H9 (cell line): Measurements from ENCODE around the gene JAKMIP1. TPM values are rescaled to one million over a fixed set of nuclear protein-coding genes. Genes with fewer than 3 reads are reported as not detected.

Experiments used
- DNase-seq: peaks from one replicate; pipeline ENCODE4 v3.0.0-alpha.2; 2017
- H2AFZ ChIP-seq: one replicate; pipeline ENCODE4 v1.6.1; 2013; ENCODE audit warnings: mild to moderate bottlenecking, low read length, control low read depth, moderate library complexity
- H2AK5ac ChIP-seq: 2 replicates; pipeline ENCODE4 v1.6.1; 2013; ENCODE audit warnings: low read length, control low read depth, mixed read lengths; ENCODE audit not compliant: insufficient read length
- H2BK120ac ChIP-seq: one replicate; pipeline ENCODE4 v1.6.1; 2013; ENCODE audit warnings: low read depth, mild to moderate bottlenecking, low read length, control low read depth, inconsistent platforms; ENCODE audit not compliant: poor library complexity, severe bottlenecking
- H2BK12ac ChIP-seq: 2 replicates; pipeline ENCODE4 v1.6.1; 2013; ENCODE audit warnings: low read length, control low read depth, mixed read lengths, low read depth; ENCODE audit not compliant: insufficient read length
- H2BK15ac ChIP-seq: 2 replicates; pipeline ENCODE4 v1.6.1; 2013; ENCODE audit warnings: low read depth, low read length, control low read depth
- H2BK20ac ChIP-seq: one replicate; pipeline ENCODE4 v1.6.1; 2013; ENCODE audit warnings: low read depth, mild to moderate bottlenecking, low read length, control low read depth, inconsistent platforms; ENCODE audit not compliant: poor library complexity, severe bottlenecking
- H2BK5ac ChIP-seq: 2 replicates; pipeline ENCODE4 v1.6.1; 2013; ENCODE audit warnings: low read length, control low read depth, mixed read lengths; ENCODE audit not compliant: insufficient read length
- H3K14ac ChIP-seq: 2 replicates; pipeline ENCODE4 v1.6.1; 2013; ENCODE audit warnings: low read length, control low read depth; ENCODE audit not compliant: insufficient read depth
- H3K18ac ChIP-seq: 2 replicates; pipeline ENCODE4 v1.6.1; 2013; ENCODE audit warnings: low read depth, mild to moderate bottlenecking, mixed read lengths, low read length, control low read depth; ENCODE audit not compliant: insufficient read length
- H3K23ac ChIP-seq: 2 replicates; pipeline ENCODE4 v1.6.1; 2013; ENCODE audit warnings: low read length, control low read depth, mixed read lengths, low read depth; ENCODE audit not compliant: insufficient read length
- H3K23me2 ChIP-seq: 2 replicates; pipeline ENCODE4 v1.6.1; 2013; ENCODE audit warnings: low read depth, mild to moderate bottlenecking, mixed read lengths, low read length, control low read depth; ENCODE audit not compliant: insufficient read length, poor library complexity, severe bottlenecking
- H3K27ac ChIP-seq: 2 replicates; pipeline ENCODE4 v1.5.1; 2013; ENCODE audit warnings: low read length, control low read depth, mixed read lengths, low read depth; ENCODE audit not compliant: insufficient read length
- H3K27me3 ChIP-seq: 2 replicates; pipeline ENCODE4 v1.6.1; 2013; ENCODE audit warnings: low read length, control low read depth, inconsistent platforms; ENCODE audit not compliant: insufficient read depth
- H3K4ac ChIP-seq: 2 replicates; pipeline ENCODE4 v1.6.1; 2013; ENCODE audit warnings: low read depth, mild to moderate bottlenecking, control low read depth, inconsistent platforms, low read length, moderate library complexity
- H3K4me1 ChIP-seq: 2 replicates; pipeline ENCODE4 v1.6.1; 2013; ENCODE audit warnings: low read length, control low read depth, inconsistent platforms; ENCODE audit not compliant: insufficient read depth
- H3K4me2 ChIP-seq: 2 replicates; pipeline ENCODE4 v1.6.1; 2013; ENCODE audit warnings: low read length, control low read depth, mixed read lengths; ENCODE audit not compliant: insufficient read length, insufficient read depth
- H3K56ac ChIP-seq: 2 replicates; pipeline ENCODE4 v1.6.1; 2013; ENCODE audit warnings: low read depth, mild to moderate bottlenecking, mixed read lengths, low read length, control low read depth; ENCODE audit not compliant: insufficient read length
- H3K79me1 ChIP-seq: 2 replicates; pipeline ENCODE4 v1.6.1; 2013; ENCODE audit warnings: low read depth, mild to moderate bottlenecking, moderate library complexity, low read length, control low read depth, inconsistent platforms; ENCODE audit not compliant: insufficient read depth, poor library complexity, severe bottlenecking
- H3K79me2 ChIP-seq: 2 replicates; pipeline ENCODE4 v1.6.1; 2013; ENCODE audit warnings: low read length, control low read depth, inconsistent platforms; ENCODE audit not compliant: insufficient read depth
- H3K9ac ChIP-seq: 2 replicates; pipeline ENCODE4 v1.6.1; 2013; ENCODE audit warnings: low read length, control low read depth, mixed read lengths; ENCODE audit not compliant: insufficient read length; ENCODE audit errors: extremely low read depth
- H3K9me3 ChIP-seq: one replicate; pipeline ENCODE4 v1.6.1; 2013; ENCODE audit warnings: low read depth, low read length, inconsistent platforms; ENCODE audit not compliant: control insufficient read depth
- H3T11ph ChIP-seq: one replicate; pipeline ENCODE4 v1.6.1; 2013; ENCODE audit warnings: mild to moderate bottlenecking, low read length, control low read depth, inconsistent platforms
- H4K20me1 ChIP-seq: one replicate; pipeline ENCODE4 v1.6.1; 2013; ENCODE audit not compliant: control insufficient read depth, insufficient read length, insufficient read depth
- H4K5ac ChIP-seq: 2 replicates; pipeline ENCODE4 v1.6.1; 2013; ENCODE audit warnings: low read depth, mild to moderate bottlenecking, mixed read lengths, low read length, control low read depth; ENCODE audit not compliant: insufficient read length
- H4K8ac ChIP-seq: replicated peaks from 2 replicates; pipeline ENCODE4 v1.6.1; 2013; ENCODE audit warnings: low read length, control low read depth, mixed read lengths, low read depth; ENCODE audit not compliant: insufficient read length
- H4K91ac ChIP-seq: 2 replicates; pipeline ENCODE4 v1.6.1; 2013; ENCODE audit warnings: low read depth, mild to moderate bottlenecking, moderate library complexity, mixed read lengths, low read length, control low read depth; ENCODE audit not compliant: insufficient read length
- H3K27ac Mint-ChIP-seq, 3 experiments: 2 replicates in 2 of 3; 3 replicates in 1 of 3; pipeline ENCODE4 v1.8.0; 2020 to 2021; ENCODE audit warnings: mixed read lengths in 3 of 3, mild to moderate bottlenecking in 1 of 3, moderate library complexity in 1 of 3
- H3K27me3 Mint-ChIP-seq: 2 replicates; pipeline ENCODE4 v1.8.0; 2021; ENCODE audit warnings: low read depth, mild to moderate bottlenecking, moderate library complexity, mixed read lengths
- H3K36me3 Mint-ChIP-seq, 3 experiments: 2 replicates in 2 of 3; 3 replicates in 1 of 3; pipeline ENCODE4 v1.8.0; 2020 to 2021; ENCODE audit warnings: low read depth in 3 of 3, mixed read lengths in 3 of 3; ENCODE audit not compliant: insufficient read depth in 1 of 3
- H3K4me1 Mint-ChIP-seq, 2 experiments: 2 replicates each; pipeline ENCODE4 v1.8.0; 2020; ENCODE audit warnings: mixed read lengths in 2 of 2
- H3K4me3 Mint-ChIP-seq, 2 experiments: 2 replicates in 1 of 2; 3 replicates in 1 of 2; pipeline ENCODE4 v1.8.0; 2020 to 2021; ENCODE audit warnings: mild to moderate bottlenecking in 2 of 2, mixed read lengths in 2 of 2, moderate library complexity in 1 of 2
- H3K9me3 Mint-ChIP-seq, 2 experiments: 2 replicates in 1 of 2; 3 replicates in 1 of 2; pipeline ENCODE4 v1.8.0; 2020; ENCODE audit warnings: mild to moderate bottlenecking in 2 of 2, mixed read lengths in 2 of 2, moderate library complexity in 1 of 2
- CTCF ChIP-seq: fragments of 200-600 bp; sonication (generic); conservative IDR thresholded peaks from 3 replicates; pipeline ENCODE4 v1.8.0; 2021; ENCODE audit warnings: antibody characterized with exemption, mild to moderate bottlenecking
- WGBS: extraction: QIAGEN DNeasy Blood & Tissue Kit; methylation state at CpG from one replicate; pipeline ENCODE4 v1.1.7; 2013; ENCODE audit warnings: missing lambda C conversion rate, low lambda C conversion rate, mixed read lengths; ENCODE audit not compliant: insufficient read length; ENCODE audit errors: extremely low coverage; 5-methylcytosine and 5-hydroxymethylcytosine counted together
- total RNA-seq: library from RNA; stranded (reverse); gene quantifications from 2 replicates; pipeline ENCODE4 v1.2.1, GENCODE V29; 2021

The JAKMIP1 gene
- total RNA-seq, 1 experiment from 2014 or later = 1.5 TPM

- H3K9me3 Mint-ChIP-seq = peaks cover 0 to 3% of the 10 kb centered on the region in 2 experiments; a peak in 2 of 5 replicates
These were observed 134.3 kb downstream of the JAKMIP1 start for GRCh38 chr4:6065934-6066590.

More at GRCh38 chr4:6065934-6066590, 134.3 kb downstream of the JAKMIP1 start:
- Histone ChIP-seq H2AFZ (no peak overlapping the region), H3K23me2 (no peaks in the 10 kb centered on the region), H4K91ac (no peak overlapping the region), H2BK12ac (no peak overlapping the region), H3K79me1 (no peaks in the 10 kb centered on the region), H4K5ac (no peak overlapping the region), H4K20me1 (no peaks in the 10 kb centered on the region), H2AK5ac (no peak overlapping the region), H3K27me3 (no peaks in the 10 kb centered on the region), H3K27ac (no peak overlapping the region), H3K14ac (no peak overlapping the region), H3K18ac (no peak overlapping the region), H3K23ac (no peak overlapping the region), H3K9ac (no peak overlapping the region), H3T11ph (no peak overlapping the region), H3K4ac (no peak overlapping the region), H3K4me1 (no peaks in the 10 kb centered on the region), H3K4me2 (no peak overlapping the region), H4K8ac (no peak overlapping the region), H2BK15ac (no peak overlapping the region), H3K79me2 (no peaks in the 10 kb centered on the region), H3K9me3 (no peaks in the 10 kb centered on the region), H2BK120ac (no peak overlapping the region), H3K56ac (no peak overlapping the region), H2BK20ac (no peak overlapping the region), H2BK5ac (no peak overlapping the region)
- Mint-ChIP-seq H3K27me3 (peaks cover 15% of the 10 kb centered on the region), H3K27ac (no peak overlapping the region), H3K4me3 (no peak overlapping the region), H3K4me1 (peaks cover 1 to 9% of the 10 kb centered on the region in 2 experiments), H3K36me3 (peaks cover 0 to 7% (median 5%) of the 10 kb centered on the region in 3 experiments; a peak in 4 of 7 replicates)
- TF ChIP-seq CTCF = no peak
- DNase-seq = no peak
- WGBS = no CpG with 5 or more reads among the region's 10 CpGs
